ENCODE measurements around the gene ANKRD31.
"Not testable (repeated sequence)": the region's sequence is repeated elsewhere in the genome, so short reads cannot be mapped to it uniquely, and the experiment has no call there.

The ANKRD31 gene

DNA sequence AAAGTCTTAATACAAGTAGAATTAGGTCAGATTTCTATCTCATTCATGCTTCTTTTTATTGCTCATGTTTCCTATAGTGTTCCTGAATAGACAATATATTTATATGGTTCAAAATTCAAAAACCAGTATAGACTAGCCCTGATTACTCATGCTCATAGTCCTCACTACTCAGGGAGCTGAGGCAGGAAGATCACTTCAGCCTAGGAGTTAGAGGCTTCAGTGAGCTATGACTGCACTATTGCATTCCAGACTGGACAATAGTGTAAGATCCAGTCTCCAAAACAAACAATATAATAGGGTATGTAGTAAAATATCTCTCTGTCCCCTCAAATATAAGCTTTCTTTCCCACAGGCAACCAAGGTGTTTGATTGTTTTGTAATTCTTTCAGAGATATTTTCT, 2.4 kb downstream of the ANKRD31 start:
- DNase-seq (ENCODE audit: low read depth), result no peak

DNA sequence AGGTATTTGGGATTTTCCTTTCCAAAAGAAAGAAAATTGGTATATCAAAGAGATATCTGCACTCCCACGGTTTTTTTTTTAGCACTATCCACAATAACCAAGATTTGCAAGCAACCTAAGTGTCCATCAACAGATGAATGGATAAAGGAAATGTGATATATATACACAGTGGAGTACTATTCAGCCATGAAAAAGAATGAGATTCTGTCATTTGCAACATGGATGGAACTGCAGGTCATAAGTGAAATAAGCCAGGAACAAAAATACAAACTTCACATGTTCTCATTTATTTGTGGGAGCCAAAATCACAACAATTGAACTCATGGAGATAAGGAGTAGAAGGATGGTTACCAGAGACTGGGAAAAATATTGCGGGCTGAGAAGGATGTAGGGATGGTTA, 9.8 kb downstream of the ANKRD31 start:
- no peak for DNase-seq (ENCODE audit: low read depth)

DNA sequence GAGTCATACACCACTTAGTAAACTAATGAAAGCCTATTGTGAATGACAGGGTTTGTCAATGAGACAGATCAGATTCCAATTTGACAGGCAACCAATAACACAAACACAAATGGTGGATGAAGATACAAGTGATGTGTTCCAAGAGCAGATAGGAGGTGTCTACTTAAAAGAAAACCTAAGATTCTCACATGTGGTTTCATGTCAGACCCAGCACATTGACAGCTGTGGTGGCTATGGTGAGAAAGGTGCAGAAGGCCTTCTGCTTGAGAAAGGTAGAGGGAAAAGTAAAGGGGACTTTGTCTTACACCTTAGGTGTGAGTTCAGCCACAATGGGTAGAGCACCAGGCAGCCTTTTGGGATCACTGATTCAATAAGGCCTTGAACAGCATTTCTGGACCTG, 11.2 kb downstream of the ANKRD31 start:
- no peak for DNase-seq (ENCODE audit: low read depth)

DNA sequence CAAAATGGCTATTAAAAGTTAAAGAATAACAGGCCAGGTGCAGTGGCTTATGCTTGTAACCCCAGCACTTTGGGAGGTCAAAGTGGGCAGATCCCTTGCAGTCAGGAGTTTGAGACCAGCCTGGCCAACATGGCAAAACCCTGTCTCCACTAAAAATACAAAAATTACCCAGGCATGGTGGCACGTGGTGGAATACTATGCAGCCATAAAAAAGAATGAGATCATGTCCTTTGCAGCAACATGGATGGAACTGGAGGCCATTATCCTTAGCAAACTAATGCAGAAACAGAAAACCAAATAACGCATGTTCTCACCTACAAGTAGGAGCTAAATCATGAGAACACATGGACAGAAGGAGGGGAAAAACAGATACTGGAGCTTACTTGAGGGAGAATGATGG, 15.9 kb downstream of the ANKRD31 start:
- not testable (repeated sequence) for DNase-seq (ENCODE audit: low read depth)

DNA sequence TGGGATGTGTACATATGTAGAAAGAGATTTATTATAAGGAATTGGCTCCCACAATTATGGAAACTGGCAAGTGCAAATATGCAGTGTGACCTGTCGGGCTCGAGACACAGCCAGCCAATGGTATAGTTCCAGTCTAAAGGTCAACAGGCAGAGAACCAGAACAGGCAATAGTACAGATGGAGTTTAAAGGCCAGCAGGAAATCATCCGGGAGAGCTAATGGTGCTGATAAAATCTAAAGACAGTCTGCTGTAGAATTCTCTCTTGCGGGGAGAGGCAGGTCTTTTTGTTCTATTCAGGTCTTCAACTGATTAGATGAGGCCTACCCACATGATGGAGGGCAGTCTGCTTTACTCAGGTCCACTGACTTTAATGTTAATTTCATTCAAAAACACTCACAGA, 21.8 kb downstream of the ANKRD31 start:
- DNase-seq (ENCODE audit: low read depth), result no peak

DNA sequence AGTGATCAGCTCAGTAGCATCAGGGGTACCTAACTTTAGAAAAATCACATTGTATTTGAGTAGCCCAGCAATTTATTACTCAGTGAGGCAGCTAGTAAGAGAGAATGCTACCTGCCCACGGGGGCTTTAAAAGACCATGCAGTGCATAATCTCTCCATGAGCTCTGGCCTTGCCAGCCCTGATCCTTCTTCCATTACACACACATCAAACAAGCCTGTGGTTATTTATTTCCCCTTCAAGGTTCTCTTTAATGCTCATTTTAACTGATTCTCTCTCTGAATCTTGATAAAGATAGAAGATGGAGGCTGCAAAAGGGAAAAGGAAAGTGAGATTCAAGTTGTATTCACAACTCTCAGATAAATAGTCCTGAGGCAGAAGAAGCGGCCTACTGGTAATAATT, 22.3 kb downstream of the ANKRD31 start:
- no peak for DNase-seq (ENCODE audit: low read depth)

DNA sequence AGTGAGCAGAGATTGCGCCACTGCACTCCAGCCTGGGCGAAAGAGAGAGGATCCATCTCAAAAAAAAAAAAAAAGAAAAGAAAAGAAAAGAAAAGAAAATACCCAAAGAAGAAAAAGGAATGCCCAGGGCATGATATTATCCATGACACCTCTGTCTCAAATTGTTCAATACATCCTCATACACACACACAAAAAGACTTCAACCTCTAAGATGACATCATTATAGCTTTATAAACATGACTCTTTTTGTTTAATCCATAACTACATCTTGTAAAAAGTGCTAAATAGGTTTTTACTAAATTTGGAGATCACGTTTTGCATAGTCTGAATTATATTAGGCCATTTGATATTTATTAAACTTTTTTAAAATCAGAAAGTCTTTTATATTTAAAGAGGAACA, 33.1 kb downstream of the ANKRD31 start:
- DNase-seq (ENCODE audit: low read depth), result no peak

GRCh38 chr5:75202935-75203334, 33.7 kb downstream of the ANKRD31 start:
- no peak for DNase-seq (ENCODE audit: low read depth)

- DNase-seq (ENCODE audit: low read depth), result no peak
Measured at GRCh38 chr5:75200776-75201175, 35.9 kb downstream of the ANKRD31 start.

GRCh38 chr5:75199946-75200345, 36.7 kb downstream of the ANKRD31 start:
- no peak for DNase-seq (ENCODE audit: low read depth)

DNA sequence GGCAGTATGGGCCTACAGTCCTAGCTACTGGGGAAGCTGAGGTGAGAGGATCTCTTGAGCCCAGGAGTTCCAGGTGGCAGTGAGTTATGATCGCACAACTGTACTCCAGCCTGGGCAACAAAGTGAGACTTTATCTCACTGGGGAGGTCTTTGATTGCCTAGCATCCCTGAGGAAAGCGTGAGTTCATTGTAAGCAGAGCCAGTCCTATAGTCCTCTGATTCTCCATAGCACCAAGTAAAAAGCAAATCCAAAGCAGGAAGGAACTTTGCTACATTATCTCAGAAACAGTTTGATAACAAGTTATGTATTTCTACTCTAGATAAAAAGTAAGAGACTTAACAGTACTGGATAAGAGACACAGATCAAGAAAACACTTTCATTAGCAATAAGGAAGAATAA, 37.6 kb downstream of the ANKRD31 start:
- no peak for DNase-seq (ENCODE audit: low read depth)

DNA sequence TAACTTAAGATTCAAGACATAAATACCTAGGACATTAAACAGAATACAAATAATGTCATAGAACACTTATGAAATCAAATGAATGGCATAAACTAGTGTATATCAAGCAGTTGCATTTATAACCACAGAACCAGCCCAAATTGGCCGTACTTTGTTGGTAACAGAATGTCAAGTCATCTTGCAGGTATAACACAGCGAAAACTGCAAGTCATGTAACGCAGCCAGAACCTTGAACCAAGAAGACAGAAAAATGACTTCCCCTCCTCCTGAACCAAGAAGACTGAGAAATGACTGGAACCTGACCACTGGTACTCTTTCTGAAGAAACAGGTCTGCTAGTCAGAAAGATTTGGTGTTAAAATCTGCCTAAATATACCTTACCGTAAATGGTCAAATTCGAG, 38.9 kb downstream of the ANKRD31 start:
- DNase-seq (ENCODE audit: low read depth), result no peak

- DNase-seq (ENCODE audit: low read depth), result no peak
Measured at GRCh38 chr5:75192804-75193203, 43.9 kb downstream of the ANKRD31 start.

- DNase-seq (ENCODE audit: low read depth), result no peak
Measured at GRCh38 chr5:75192264-75192663, 44.4 kb downstream of the ANKRD31 start.

DNA sequence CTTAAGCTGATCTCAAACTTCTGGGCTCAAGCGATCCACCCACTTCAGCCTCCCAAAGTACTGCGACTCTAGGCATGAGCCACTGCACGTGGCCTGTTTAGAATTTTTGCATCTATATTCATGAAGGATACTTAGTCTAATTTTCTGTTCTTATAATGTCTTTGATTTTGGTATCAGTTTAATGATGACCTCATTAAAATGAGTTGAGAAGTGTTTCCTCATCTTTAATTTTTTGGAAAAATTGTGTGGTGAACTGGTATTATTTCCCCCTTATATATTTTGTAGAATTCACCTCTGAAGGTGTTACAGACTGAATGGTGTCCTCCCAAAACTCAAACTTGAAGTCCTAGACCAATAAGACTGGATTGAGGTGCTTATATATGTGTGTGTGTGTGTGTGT, 46.5 kb downstream of the ANKRD31 start:
- DNase-seq (ENCODE audit: low read depth), result no peak

DNA sequence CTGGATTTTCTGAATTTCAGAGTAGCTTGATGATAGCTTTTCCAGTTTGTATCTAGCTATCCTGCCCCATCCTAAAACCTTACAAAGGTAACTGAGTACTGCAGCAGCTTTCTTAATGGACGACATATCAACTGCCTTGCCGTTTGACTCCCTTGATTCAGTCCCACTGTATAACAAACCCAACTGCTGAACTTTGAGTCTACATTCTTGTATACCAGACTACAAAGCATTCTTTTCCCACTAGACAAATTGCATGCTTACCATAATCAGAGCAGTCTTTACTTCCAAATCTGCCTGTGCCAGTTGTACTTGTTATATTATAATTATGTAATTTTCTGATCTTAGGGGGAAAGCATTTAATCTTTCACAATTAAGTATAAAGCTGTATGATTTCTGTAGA, 47.3 kb downstream of the ANKRD31 start:
- DNase-seq (ENCODE audit: low read depth), result no peak

GRCh38 chr5:75185763-75186162, 50.9 kb downstream of the ANKRD31 start:
- no peak for DNase-seq (ENCODE audit: low read depth)

DNA sequence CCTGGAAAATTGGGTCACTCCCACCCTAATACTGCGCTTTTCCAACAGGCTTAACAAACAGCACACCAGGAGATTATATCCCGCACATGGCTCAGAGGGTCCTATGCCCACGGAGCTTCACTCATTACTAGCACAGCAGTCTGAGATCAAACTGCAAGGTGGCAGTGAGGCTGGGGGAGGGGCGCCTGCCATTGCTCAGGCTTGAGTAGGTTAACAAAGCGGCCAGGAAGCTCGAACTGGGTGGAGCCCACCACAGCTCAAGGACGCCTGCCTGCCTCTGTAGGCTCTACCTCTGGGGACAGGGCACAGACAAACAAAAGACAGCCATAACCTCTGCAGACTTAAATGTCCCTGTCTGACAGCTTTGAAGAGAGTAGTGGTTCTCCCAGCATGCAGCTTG, 60.7 kb downstream of the ANKRD31 start:
- not testable (repeated sequence) for DNase-seq (ENCODE audit: low read depth)

DNA sequence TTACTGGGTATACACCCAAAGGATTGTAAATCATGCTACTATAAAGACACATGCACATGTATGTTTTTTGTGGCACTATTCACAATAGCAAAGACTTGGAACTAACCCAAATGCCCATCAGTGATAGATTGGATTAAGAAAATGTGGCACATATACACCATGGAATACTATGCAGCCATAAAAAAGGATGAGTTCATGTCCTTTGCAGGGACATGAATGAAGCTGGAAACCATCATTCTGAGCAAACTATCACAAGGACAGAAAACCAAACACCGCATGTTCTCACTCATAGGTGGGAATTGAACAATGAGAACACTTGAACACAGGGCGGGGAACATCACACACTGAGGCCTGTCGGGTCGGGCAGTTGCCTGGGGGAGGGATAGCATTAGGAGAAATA, 61.8 kb downstream of the ANKRD31 start:
- DNase-seq (ENCODE audit: low read depth), result not testable (repeated sequence)

DNA sequence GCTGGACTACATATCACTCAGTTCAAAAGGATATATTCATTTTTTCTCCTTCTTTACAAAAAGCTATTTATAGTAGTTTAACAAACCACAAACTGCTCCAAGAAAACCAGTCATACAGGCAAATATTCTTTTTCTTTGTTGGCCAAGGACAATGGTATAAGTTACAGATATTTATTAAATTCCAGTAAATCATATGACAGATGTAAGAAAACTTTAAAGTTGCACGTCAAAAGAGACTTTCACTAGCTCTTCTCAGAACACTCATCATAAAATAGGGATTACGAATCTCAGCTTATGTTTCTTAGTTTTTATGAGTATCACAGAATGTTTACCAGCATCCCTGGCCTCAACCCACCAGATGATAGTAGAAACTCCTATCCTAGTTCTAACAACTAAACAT, 67.2 kb downstream of the ANKRD31 start:
- no peak for DNase-seq (ENCODE audit: low read depth)

- DNase-seq (ENCODE audit: low read depth), result no peak
Measured at GRCh38 chr5:75168026-75168735, 68.5 kb downstream of the ANKRD31 start.

- no peak for DNase-seq (ENCODE audit: low read depth)
Measured at GRCh38 chr5:75167345-75167744, 69.3 kb downstream of the ANKRD31 start.

DNA sequence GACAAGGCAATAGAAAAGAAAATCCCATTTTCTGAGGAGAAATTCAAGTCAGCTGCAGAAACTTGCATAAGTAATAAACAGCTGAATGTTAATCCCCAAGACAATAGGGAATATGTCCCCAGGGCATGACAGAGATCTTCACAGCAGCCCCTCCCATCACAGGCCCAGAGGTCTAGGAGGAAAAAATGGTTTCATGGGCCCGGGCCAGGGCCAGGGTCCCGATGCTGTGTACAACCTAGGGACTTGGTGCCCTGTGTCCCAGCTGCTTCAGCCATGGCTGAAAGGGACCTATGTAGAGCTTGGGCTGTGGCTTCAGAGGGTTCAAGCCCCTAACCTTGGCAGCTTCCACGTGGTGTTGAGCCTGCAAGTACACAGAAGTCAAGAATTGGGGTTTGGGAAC, 75.2 kb downstream of the ANKRD31 start:
- not testable (repeated sequence) for DNase-seq (ENCODE audit: low read depth)

- no peak for DNase-seq (ENCODE audit: low read depth)
Measured at GRCh38 chr5:75156585-75156984, 80.1 kb downstream of the ANKRD31 start.

- no peak for DNase-seq (ENCODE audit: low read depth)
Measured at GRCh38 chr5:75152860-75153259, 83.8 kb downstream of the ANKRD31 start.
